ENCODE results near the gene SORL1.

Gene SORL1

GRCh38 chr11:121551463-121551862 lies 99.3 kb downstream of the SORL1 start:
- no peak for DNase-seq (ENCODE audit: insufficient read length, low spot score)
- FAIRE-seq: no peak
- TF ChIP-seq POLR2A (IDR thresholded peaks at IDR 0.05; ENCODE audit: low read depth, low read length): no peak

- DNase-seq (ENCODE audit: insufficient read length, low spot score): no peak
- no peak for FAIRE-seq
- TF ChIP-seq POLR2A (IDR thresholded peaks at IDR 0.05; ENCODE audit: low read depth, low read length): no peak
Measured at GRCh38 chr11:121552154-121552553, 100.0 kb downstream of the SORL1 start.

DNA sequence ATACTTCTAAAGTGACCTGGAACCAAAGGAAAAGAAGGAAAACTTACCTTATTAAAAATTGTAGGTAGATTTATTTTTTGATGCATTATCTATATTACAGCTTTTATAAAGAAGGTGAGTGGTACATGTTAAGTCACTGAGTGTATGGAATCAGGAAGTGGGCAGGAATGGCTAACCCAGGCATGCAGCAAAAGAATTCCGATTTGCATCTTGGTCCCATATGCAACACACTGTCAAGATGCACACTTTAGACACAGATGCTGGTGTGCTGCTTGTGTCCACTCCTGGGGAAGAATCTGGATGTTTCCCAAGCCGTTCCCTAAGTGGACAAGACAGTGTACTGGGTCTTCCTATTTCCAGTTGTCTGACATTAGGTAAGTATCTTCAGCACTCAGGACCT lies 100.5 kb downstream of the SORL1 start:
- FAIRE-seq (no peak), DNase-seq (ENCODE audit: insufficient read length, low spot score) (no peak)
- no peak for TF ChIP-seq POLR2A (IDR thresholded peaks at IDR 0.05; ENCODE audit: low read depth, low read length)

- FAIRE-seq: no peak
- DNase-seq (ENCODE audit: insufficient read length, low spot score): no peak
Measured at GRCh38 chr11:121553389-121553788, 101.3 kb downstream of the SORL1 start.

GRCh38 chr11:121553806-121554205 lies 101.7 kb downstream of the SORL1 start:
- TF ChIP-seq POLR2A (IDR thresholded peaks at IDR 0.05; ENCODE audit: low read depth, low read length): no peak
- FAIRE-seq: no peak
- no peak for DNase-seq (ENCODE audit: insufficient read length, low spot score)

More at GRCh38 chr11:121553389-121553788, 101.3 kb downstream of the SORL1 start:
- no peak for TF ChIP-seq POLR2A (IDR thresholded peaks at IDR 0.05; ENCODE audit: low read depth, low read length)

- no peak for DNase-seq (ENCODE audit: insufficient read length, low spot score)
- no peak for FAIRE-seq
- TF ChIP-seq POLR2A (IDR thresholded peaks at IDR 0.05; ENCODE audit: low read depth, low read length): no peak
Measured at GRCh38 chr11:121554552-121554951, 102.4 kb downstream of the SORL1 start.

GRCh38 chr11:121555121-121555520 lies 103.0 kb downstream of the SORL1 start:
- FAIRE-seq: no peak
- TF ChIP-seq POLR2A (IDR thresholded peaks at IDR 0.05; ENCODE audit: low read depth, low read length): no peak
- DNase-seq (ENCODE audit: insufficient read length, low spot score): no peak

GRCh38 chr11:121556937-121557336 lies 104.8 kb downstream of the SORL1 start:
- no peak for DNase-seq (ENCODE audit: insufficient read length, low spot score)
- no peak for TF ChIP-seq POLR2A (IDR thresholded peaks at IDR 0.05; ENCODE audit: low read depth, low read length)
- FAIRE-seq: no peak

DNA sequence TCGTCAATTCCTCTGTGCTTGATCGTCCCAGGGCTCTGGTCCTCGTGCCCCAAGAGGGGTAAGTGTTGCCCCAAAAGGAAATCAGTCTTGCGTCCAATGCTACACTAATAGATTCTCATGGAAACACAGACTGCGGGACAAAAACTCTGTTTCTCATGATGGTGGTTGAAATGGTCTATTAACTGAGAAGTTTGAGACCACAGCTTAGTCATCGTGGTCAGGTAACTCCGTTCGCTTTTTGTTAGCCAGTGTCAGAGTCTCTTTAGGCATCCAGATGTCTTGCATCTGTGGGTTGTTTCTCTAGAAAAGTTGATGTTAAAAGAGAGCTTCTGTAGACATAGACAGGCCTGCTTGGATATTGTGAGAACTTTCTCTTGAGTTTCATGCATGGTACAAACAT lies 105.2 kb downstream of the SORL1 start:
- no peak for TF ChIP-seq POLR2A (IDR thresholded peaks at IDR 0.05; ENCODE audit: low read depth, low read length)
- DNase-seq (ENCODE audit: insufficient read length, low spot score) (no peak), FAIRE-seq (no peak)

GRCh38 chr11:121559606-121560200 lies 107.6 kb downstream of the SORL1 start:
- TF ChIP-seq POLR2A (IDR thresholded peaks at IDR 0.05; ENCODE audit: low read depth, low read length): no peak
- FAIRE-seq: no peak
- DNase-seq (ENCODE audit: insufficient read length, low spot score): no peak

DNA sequence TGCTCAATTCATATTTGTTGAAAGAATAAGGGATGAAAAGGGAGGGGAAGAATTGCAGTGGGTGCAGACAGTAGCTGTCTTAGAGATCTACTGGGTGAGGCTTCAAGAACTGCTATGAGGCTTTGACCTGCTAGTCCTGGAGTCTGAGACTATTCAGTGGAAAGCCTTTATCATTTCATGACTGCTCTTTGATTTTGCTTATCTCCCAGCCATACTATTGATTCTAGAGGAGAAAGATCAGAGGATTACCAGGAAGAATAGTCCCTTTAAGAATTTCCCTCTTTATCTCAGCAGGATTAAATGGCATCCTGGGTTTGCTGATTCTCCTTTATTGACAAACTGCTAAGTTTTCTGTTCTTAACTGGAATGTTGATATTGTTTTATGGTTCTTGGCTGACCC lies 108.1 kb downstream of the SORL1 start:
- DNase-seq (ENCODE audit: insufficient read length, low spot score): no peak
- no peak for TF ChIP-seq POLR2A (IDR thresholded peaks at IDR 0.05; ENCODE audit: low read depth, low read length)
- no peak for FAIRE-seq

DNA sequence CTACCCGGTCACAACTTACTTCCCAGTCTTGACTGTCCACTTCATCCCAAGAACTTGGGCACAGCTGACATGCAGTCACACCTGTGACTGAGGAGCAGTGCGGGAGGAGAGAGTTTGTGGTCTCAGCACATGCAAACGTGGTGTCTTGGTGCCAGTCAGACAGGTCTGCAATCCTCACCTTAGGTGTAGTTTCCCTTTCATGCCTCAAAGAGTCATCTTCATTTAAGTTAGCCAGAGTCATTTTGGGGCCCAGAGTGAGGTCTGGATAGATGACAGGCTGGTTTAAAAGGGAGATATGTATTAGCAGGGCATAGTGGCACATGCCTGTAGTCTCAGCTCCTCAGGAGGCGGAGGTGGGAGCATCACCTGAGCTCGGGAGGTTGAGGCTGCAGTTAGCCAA lies 109.1 kb downstream of the SORL1 start:
- TF ChIP-seq POLR2A (IDR thresholded peaks at IDR 0.05; ENCODE audit: low read depth, low read length): no peak
- DNase-seq (ENCODE audit: insufficient read length, low spot score): no peak
- FAIRE-seq: no peak

DNA sequence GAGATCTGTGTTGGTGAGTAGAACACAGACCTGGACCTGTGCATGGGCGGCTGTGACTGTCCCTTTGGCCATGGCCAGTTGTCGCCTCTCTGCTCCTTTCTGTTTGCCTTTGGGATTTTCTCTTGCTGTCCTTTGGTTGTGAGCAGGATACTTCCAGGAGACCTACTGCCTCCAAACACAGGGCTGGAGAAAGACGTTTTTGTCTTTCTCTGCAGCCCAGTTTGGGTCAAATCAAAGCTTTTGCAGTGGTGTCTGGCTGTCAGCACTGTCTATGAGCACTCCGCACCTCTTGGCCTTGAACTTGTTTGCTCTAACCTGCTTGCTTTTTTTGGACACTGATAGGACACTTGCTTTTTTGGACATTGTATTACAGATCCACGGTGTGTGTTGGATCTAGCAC lies 109.6 kb downstream of the SORL1 start:
- FAIRE-seq (no peak), DNase-seq (ENCODE audit: insufficient read length, low spot score) (no peak)
- no peak for TF ChIP-seq POLR2A (IDR thresholded peaks at IDR 0.05; ENCODE audit: low read depth, low read length)

DNA sequence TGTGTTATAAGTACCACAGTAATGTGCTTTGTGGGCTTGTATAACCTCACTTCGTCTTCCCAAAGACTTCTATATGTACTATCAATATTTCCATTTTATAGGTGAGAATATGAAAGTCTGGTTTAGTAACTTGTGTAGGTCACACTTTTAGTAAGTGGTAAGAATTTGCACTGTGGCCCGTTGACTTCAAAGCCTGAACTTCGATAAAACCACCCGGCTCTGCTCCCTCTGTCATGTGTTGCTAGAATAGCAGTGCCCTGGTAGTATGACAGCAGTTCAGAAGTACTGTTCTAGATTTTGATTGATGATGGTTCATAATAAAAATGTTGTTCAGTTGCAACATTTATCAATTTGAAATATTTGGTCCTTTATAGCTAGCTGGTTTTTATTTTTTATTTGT lies 110.9 kb downstream of the SORL1 start:
- no peak for TF ChIP-seq POLR2A (IDR thresholded peaks at IDR 0.05; ENCODE audit: low read depth, low read length)
- no peak for FAIRE-seq
- DNase-seq (ENCODE audit: insufficient read length, low spot score): no peak

- TF ChIP-seq POLR2A (IDR thresholded peaks at IDR 0.05; ENCODE audit: low read depth, low read length): no peak
- FAIRE-seq (no peak), DNase-seq (ENCODE audit: insufficient read length, low spot score) (no peak)
Measured at GRCh38 chr11:121563900-121564822, 112.0 kb downstream of the SORL1 start.
